PC-3 (cell line): ENCODE results near the gene ZNF506. TPM values are rescaled to one million over a fixed set of nuclear protein-coding genes. Genes with fewer than 3 reads are reported as not detected.

ENCODE experiments used
- ATAC-seq: fragments of 200-7000 bp; cut with Tn5 transposase; 2 replicates; pipeline ENCODE4 v1.9.1; 2020; ENCODE audit warnings: mild to moderate bottlenecking, moderate library complexity
- BruUV-seq: library from RNA; stranded (reverse); fragments of 400-500 nt; replicated peaks from 2 replicates; lab custom pipeline; 2021; lab: Mats Ljungman, UMichigan
- CTCF ChIA-PET: fragments of 300-600 bp; sonication (Branson Sonifier 250); formaldehyde crosslinking; loops from one replicate; lab custom pipeline; 2022; ENCODE audit warnings: antibody characterized with exemption; lab: Charles Lee
- POLR2A ChIA-PET: fragments of 300-600 bp; sonication (Branson Sonifier 250); formaldehyde crosslinking; loops from one replicate; lab custom pipeline; 2022; ENCODE audit warnings: antibody characterized with exemption; ENCODE audit not compliant: unreplicated experiment; lab: Charles Lee
- DNase-seq: peaks from one replicate; pipeline ENCODE4 v3.0.0-alpha.2; 2015
- H2AFZ ChIP-seq: fragments of 300-600 bp; sonication (generic); 2 replicates; pipeline ENCODE4 v1.6.0; 2016; ENCODE audit warnings: antibody characterized with exemption, low read length
- H3F3A ChIP-seq: fragments of 300-600 bp; sonication (generic); one replicate; pipeline ENCODE4 v1.6.0; 2017; ENCODE audit warnings: antibody characterized with exemption, low read length, control low read depth, mild to moderate bottlenecking; ENCODE audit not compliant: unreplicated experiment
- H3K27ac ChIP-seq: fragments of 300-600 bp; sonication (generic); 2 replicates; pipeline ENCODE4 v1.5.1; 2016; ENCODE audit warnings: mild to moderate bottlenecking, low read length
- H3K27me3 ChIP-seq: fragments of 300-600 bp; sonication (generic); 2 replicates; pipeline ENCODE4 v1.6.1; 2016; ENCODE audit warnings: low read length, mixed read lengths
- H3K36me3 ChIP-seq: fragments of 300-600 bp; sonication (generic); 2 replicates; pipeline ENCODE4 v1.6.1; 2016; ENCODE audit warnings: low read depth, mixed run types, low read length, mixed read lengths
- H3K4me1 ChIP-seq: fragments of 300-600 bp; sonication (generic); 2 replicates; pipeline ENCODE4 v1.5.1; 2016; ENCODE audit warnings: low read length; ENCODE audit not compliant: insufficient read depth
- H3K4me2 ChIP-seq: fragments of 300-600 bp; sonication (generic); 2 replicates; pipeline ENCODE4 v1.6.0; 2016; ENCODE audit warnings: low read length
- H3K4me3 ChIP-seq: fragments of 300-600 bp; sonication (generic); 2 replicates; pipeline ENCODE4 v1.5.1; 2016; ENCODE audit warnings: mild to moderate bottlenecking, low read length, mixed read lengths
- H3K79me2 ChIP-seq: fragments of 300-600 bp; sonication (generic); 2 replicates; pipeline ENCODE4 v1.6.1; 2017; ENCODE audit warnings: low read length, mixed read lengths
- H3K9ac ChIP-seq: fragments of 300-600 bp; sonication (generic); 2 replicates; pipeline ENCODE4 v1.6.0; 2016; ENCODE audit warnings: mild to moderate bottlenecking, low read length
- H3K9me2 ChIP-seq: fragments of 300-600 bp; sonication (generic); replicated peaks from 2 replicates; pipeline ENCODE4 v1.6.1; 2016; ENCODE audit warnings: mixed run types, low read length, mixed read lengths
- H3K9me3 ChIP-seq: fragments of 300-600 bp; sonication (generic); 2 replicates; pipeline ENCODE4 v1.6.1; 2016; ENCODE audit warnings: low read length, mixed read lengths
- H4K20me1 ChIP-seq: fragments of 300-600 bp; sonication (generic); 2 replicates; pipeline ENCODE4 v1.6.1; 2016; ENCODE audit warnings: low read length, mixed read lengths
- CTCF ChIP-seq: fragments of 300-600 bp; sonication (generic); conservative IDR thresholded peaks from 2 replicates; pipeline ENCODE4 v1.5.1; 2017; ENCODE audit warnings: antibody characterized with exemption, low read depth, mild to moderate bottlenecking, low read length
- EZH2 ChIP-seq: fragments of 300-600 bp; sonication (generic); IDR thresholded peaks from one replicate; pipeline ENCODE4 v1.6.1; 2017; ENCODE audit warnings: antibody characterized with exemption, mild to moderate bottlenecking, low read length; ENCODE audit not compliant: unreplicated experiment
- EZH2phosphoT487 ChIP-seq: fragments of 300-600 bp; sonication (generic); IDR thresholded peaks from 2 replicates; pipeline ENCODE4 v1.6.1; 2018; ENCODE audit warnings: mild to moderate bottlenecking, antibody characterized with exemption, low read length, borderline replicate concordance
- intact Hi-C: fragments of 100-400 bp; cut with micrococcal nuclease; formaldehyde crosslinking; loops from 2 replicates; pipeline ENCODE4 v1.9.0; 2023
- total RNA-seq: library from RNA; depleted of rRNA; stranded (reverse); fragments of >200 nt; gene quantifications from 2 replicates; pipeline ENCODE4 v1.2.3, GENCODE V29; 2014

The ZNF506 gene
- total RNA-seq, 1 experiment from 2014 or later: 2.4 TPM

GRCh38 chr19:19847781-19848180 is 26.2 kb upstream of the ZNF506 start:
- no peaks in the 10 kb centered on the region for H4K20me1 ChIP-seq
- BruUV-seq: no TSS peak
- H3K4me3 ChIP-seq: no peak overlapping the region
- CTCF ChIA-PET: no interaction called here
- ATAC-seq (no peak), DNase-seq (no peak)
- H3K9me2 ChIP-seq: no peaks in the 10 kb centered on the region
- H3K9ac ChIP-seq: no peak overlapping the region
- H3K36me3 ChIP-seq: no peaks in the 10 kb centered on the region
- H3K4me1 ChIP-seq: no peaks in the 10 kb centered on the region
- H3F3A ChIP-seq: no peaks in the 10 kb centered on the region
- H3K27ac ChIP-seq: no peak overlapping the region
- H3K4me2 ChIP-seq: no peak overlapping the region
- TF ChIP-seq CTCF: no peak
- POLR2A ChIA-PET: no interaction called here
- intact Hi-C loops: no loop called here
- no peak overlapping the region for H2AFZ ChIP-seq
- peaks cover 13% of the 10 kb centered on the region; the same call in 1 of the 2 replicates for H3K9me3 ChIP-seq
- no peaks in the 10 kb centered on the region for H3K79me2 ChIP-seq
- no peaks in the 10 kb centered on the region for H3K27me3 ChIP-seq

GRCh38 chr19:19835560-19836038 is 14.0 kb upstream of the ZNF506 start:
- H3F3A ChIP-seq: no peaks in the 10 kb centered on the region
- no peaks in the 10 kb centered on the region for H3K79me2 ChIP-seq
- CTCF ChIA-PET: no interaction called here
- peaks cover 49% of the 10 kb centered on the region for H3K9me3 ChIP-seq
- H3K4me2 ChIP-seq: no peak overlapping the region
- H3K9me2 ChIP-seq: no peaks in the 10 kb centered on the region
- BruUV-seq: no TSS peak
- no peaks in the 10 kb centered on the region for H3K27me3 ChIP-seq
- no peak overlapping the region for H2AFZ ChIP-seq
- H3K27ac ChIP-seq: no peak overlapping the region
- no peak overlapping the region for H3K4me3 ChIP-seq
- ATAC-seq (no peak), DNase-seq (no peak)
- H3K36me3 ChIP-seq: peaks cover 8% of the 10 kb centered on the region; the same call in 1 of the 2 replicates
- no peaks in the 10 kb centered on the region for H4K20me1 ChIP-seq
- no peak overlapping the region for H3K9ac ChIP-seq
- TF ChIP-seq EZH2: no peak
- no peak for TF ChIP-seq EZH2phosphoT487
- TF ChIP-seq CTCF: no peak
- POLR2A ChIA-PET: no interaction called here
- H3K4me1 ChIP-seq: no peaks in the 10 kb centered on the region
- intact Hi-C loops: no loop called here

- no peak for TF ChIP-seq CTCF
- TF ChIP-seq EZH2: no peak
- no peak for TF ChIP-seq EZH2phosphoT487
- Histone ChIP-seq H3K36me3 (peaks cover 6% of the 10 kb centered on the region; the same call in 1 of the 2 replicates), H3K4me2 (no peak overlapping the region), H3K79me2 (no peaks in the 10 kb centered on the region), H3K27ac (no peak overlapping the region), H3K4me3 (no peak overlapping the region), H3K9ac (no peak overlapping the region), H3K9me3 (peaks cover 55% of the 10 kb centered on the region), H3K27me3 (no peaks in the 10 kb centered on the region), H3K9me2 (no peaks in the 10 kb centered on the region), H3F3A (no peaks in the 10 kb centered on the region), H4K20me1 (no peaks in the 10 kb centered on the region), H3K4me1 (no peaks in the 10 kb centered on the region), H2AFZ (no peak overlapping the region)
- no peak for ATAC-seq
- BruUV-seq: no TSS peak
- intact Hi-C loops: no loop called here
- CTCF ChIA-PET: no interaction called here
- DNase-seq: no peak
- POLR2A ChIA-PET: no interaction called here
These were observed 5.3 kb upstream of the ZNF506 start for GRCh38 chr19:19826875-19827274.
